H1 (cell line): ENCODE measurements around the gene TOP3B. TPM values are rescaled to one million over a fixed set of nuclear protein-coding genes. Genes with fewer than 3 reads are reported as not detected.

Source experiments
- PHF8 ChIP-seq: fragments of 200-600 bp; sonication (generic); conservative IDR thresholded peaks from 2 replicates; pipeline ENCODE4 v1.7.1; 2012; ENCODE audit warnings: low read depth, mild to moderate bottlenecking, inconsistent platforms, low read length, moderate library complexity
- POU5F1 ChIP-seq: IDR thresholded peaks from 2 replicates; pipeline ENCODE4 v1.6.1; 2011; ENCODE audit warnings: low read depth, mild to moderate bottlenecking, low read length, moderate library complexity
- polyA plus RNA-seq, 7 experiments: library from polyadenylated mRNA; depleted of rRNA in 3 of 7; stranded (reverse) in 5 of 7; unstranded in 2 of 7; fragments of >200 nt in 5 of 7; fragments of 200-250 nt in 2 of 7; gene quantifications; 1 replicate in 5 of 7; 2 replicates in 1 of 7; 4 replicates in 1 of 7; pipeline versions ENCODE4 v1.2.1 to v1.2.3, GENCODE V29; 2011 to 2013; ENCODE audit warnings: missing spikeins in 2 of 7, mixed read lengths in 2 of 7
- total RNA-seq: library from RNA; stranded (reverse); fragmentation: NEBNext Ultra II Directional; extraction: Animal tissue kit (Norgen Biotek cat#: 25700); gene quantifications from 2 replicates; pipeline ENCODE4 v1.2.1, GENCODE V29; 2021
- TF ChIP-seq, protein P1 (sequence below): IDR thresholded peaks from 2 replicates; pipeline ENCODE4 v1.6.1; 2012; ENCODE audit warnings: inconsistent platforms

TOP3B gene
- total and polyA plus RNA-seq, 2 of the 8 experiments (the other 6 are each of a cell fraction or from before 2014, with no cell fraction given) = 30.4 to 52.8 TPM

DNA sequence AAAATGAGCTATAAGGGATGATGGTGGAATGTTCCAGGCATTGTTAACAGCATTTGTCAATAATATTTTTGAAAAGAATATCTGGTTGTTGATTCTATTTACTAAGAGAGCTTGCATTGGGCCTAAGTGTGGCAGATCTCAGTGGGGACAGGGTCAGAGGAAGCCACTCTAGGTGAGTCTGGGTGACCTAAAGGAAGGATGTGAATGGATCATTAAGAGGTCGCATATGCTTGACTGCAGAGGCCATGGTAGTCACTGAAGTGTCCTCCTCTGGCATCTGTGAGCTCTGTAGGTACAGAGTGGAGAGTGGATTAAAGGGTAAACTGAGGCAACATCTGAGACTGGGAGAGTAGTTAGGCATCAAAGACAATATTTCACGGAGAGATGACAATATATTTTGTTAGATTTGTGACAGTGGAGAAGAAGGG lies 37.9 kb upstream of the TOP3B start (continued):
- no peak for TF ChIP-seq PHF8
- no peak for TF ChIP-seq POU5F1
- TF ChIP-seq, protein P1, sequence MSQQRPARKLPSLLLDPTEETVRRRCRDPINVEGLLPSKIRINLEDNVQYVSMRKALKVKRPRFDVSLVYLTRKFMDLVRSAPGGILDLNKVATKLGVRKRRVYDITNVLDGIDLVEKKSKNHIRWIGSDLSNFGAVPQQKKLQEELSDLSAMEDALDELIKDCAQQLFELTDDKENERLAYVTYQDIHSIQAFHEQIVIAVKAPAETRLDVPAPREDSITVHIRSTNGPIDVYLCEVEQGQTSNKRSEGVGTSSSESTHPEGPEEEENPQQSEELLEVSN = no peak
